Right renal cortex interstitium (tissue), 3 donors: Measurements from ENCODE around the gene ADK. TPM values are rescaled to one million over a fixed set of nuclear protein-coding genes. Genes with fewer than 3 reads are reported as not detected.

Source experiments
- DNase-seq, 3 donors: peaks; one replicate each; pipeline ENCODE4 v3.0.0-alpha.2; 2013; ENCODE audit warnings: low read depth in 3 of 3, low spot score in 2 of 3
- polyA plus RNA-seq, 3 donors: library from polyadenylated mRNA; unstranded; fragments of 120-200 nt; gene quantifications; one replicate each; pipeline ENCODE4 v1.2.1, GENCODE V29; 2013; ENCODE audit not compliant: insufficient read length in 3 of 3

Gene ADK
- polyA plus RNA-seq, 3 donors = 31.3 to 34.8 (median 32.9) TPM

GRCh38 chr10:74752371-74753040 lies 601.5 kb downstream of the ADK start:
- no peak for DNase-seq

- no peak for DNase-seq
These were observed 602.6 kb downstream of the ADK start for GRCh38 chr10:74753442-74754211.

GRCh38 chr10:74754381-74754821 lies 603.4 kb downstream of the ADK start:
- DNase-seq = no peak

- DNase-seq = no peak
These were observed 604.3 kb downstream of the ADK start for GRCh38 chr10:74755273-74755672.

Other genes with a start within 250 kb of the ADK start
- gene PLAU, start 240.1 kb upstream of the ADK start, polyA plus RNA-seq = 10 to 100 TPM in 2 of 3 donors, 1 to 10 TPM in 1; 9.3 to 34.4 (median 24.3) TPM
- gene VCL, start 153.1 kb upstream of the ADK start, polyA plus RNA-seq = 100 to 1,000 TPM; 120 to 131 (median 130) TPM
- gene AP3M1, start 393 bp upstream of the ADK start, polyA plus RNA-seq = 10 to 100 TPM; 61.2 to 64.2 (median 61.6) TPM